Choroid plexus epithelial cell (primary cell): Measurements from ENCODE around the gene CEP120.

Experiments
- DNase-seq: peaks from one replicate; pipeline ENCODE4 v3.0.0-alpha.2; 2010; ENCODE audit warnings: low read depth
- H3K4me3 ChIP-seq: 2 replicates; pipeline ENCODE4 v1.5.1; 2011; ENCODE audit warnings: low read depth, mild to moderate bottlenecking, control low read depth, low read length, moderate library complexity
- CTCF ChIP-seq: conservative IDR thresholded peaks from 2 replicates; pipeline ENCODE4 v1.5.1; 2011; ENCODE audit warnings: low read depth, mild to moderate bottlenecking, control low read depth, inconsistent platforms, low read length, moderate library complexity

CEP120 gene

DNA sequence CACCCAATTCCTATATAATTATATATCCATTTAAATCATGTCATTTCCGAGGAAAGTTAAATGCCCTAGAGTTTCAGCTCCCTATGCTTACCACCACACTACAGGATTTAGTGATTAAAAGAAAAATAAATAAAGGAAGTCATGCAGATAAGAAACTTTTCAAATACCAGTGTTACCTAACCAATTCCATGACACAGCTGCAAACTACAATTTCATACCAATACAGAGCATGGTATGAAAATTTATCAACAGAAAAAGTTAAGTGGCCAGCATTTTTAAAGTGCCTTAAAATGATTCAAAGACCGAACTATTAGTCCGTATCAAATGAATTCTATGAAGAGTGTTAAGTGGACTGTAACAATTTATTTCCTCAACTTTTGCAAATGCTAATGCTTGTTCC, 35.9 kb downstream of the CEP120 start:
- TF ChIP-seq CTCF: no peak
- DNase-seq: peak; percentile 31
- H3K4me3 ChIP-seq: no peak overlapping the region

GRCh38 chr5:123382252-123382651, 41.0 kb downstream of the CEP120 start:
- no peak for DNase-seq
- TF ChIP-seq CTCF: no peak
- H3K4me3 ChIP-seq: no peak overlapping the region

GRCh38 chr5:123371575-123372179, 51.5 kb downstream of the CEP120 start:
- peak; percentile 26 for DNase-seq
- H3K4me3 ChIP-seq: no peak overlapping the region
- peak; percentile 67 for TF ChIP-seq CTCF

- no peak for TF ChIP-seq CTCF
- no peak overlapping the region for H3K4me3 ChIP-seq
- DNase-seq: no peak
These were observed 53.7 kb downstream of the CEP120 start for GRCh38 chr5:123369371-123369968.

- no peak overlapping the region for H3K4me3 ChIP-seq
- TF ChIP-seq CTCF: peak; percentile 38
- peak; percentile 45 for DNase-seq
These were observed 55.5 kb downstream of the CEP120 start for GRCh38 chr5:123367739-123368138.

DNA sequence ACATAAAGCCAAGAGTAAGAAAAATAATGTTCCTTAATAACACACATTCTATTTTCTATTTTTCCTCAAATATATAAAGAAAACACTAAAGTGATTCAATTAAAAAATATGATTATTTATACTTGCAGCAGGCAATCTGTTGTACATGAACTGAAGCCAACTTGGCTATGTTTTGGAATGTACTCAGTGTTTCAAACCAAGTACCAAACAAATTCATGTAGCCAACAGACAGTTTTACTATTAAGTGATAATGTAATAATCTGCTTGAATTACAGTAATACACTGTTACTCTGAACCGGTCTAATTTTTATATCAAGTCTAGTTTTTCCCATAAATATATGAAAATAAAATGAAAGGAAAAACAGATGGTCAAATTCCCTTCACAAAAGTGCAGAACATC, 58.0 kb downstream of the CEP120 start:
- DNase-seq: peak; percentile 39
- TF ChIP-seq CTCF: no peak
- H3K4me3 ChIP-seq: no peak overlapping the region
